Activated CD4-positive, alpha-beta T cell treated with anti-CD3 and anti-CD28 coated beads, Interleukin-2, Interleukin-6, amounts not matched to agents 100 ng/mL and 50 ng/mL, durations not matched to agents 16 hours and 8 hours (primary cell): ENCODE results near the gene PFKFB4.
"Not testable (repeated sequence)": the region's sequence is repeated elsewhere in the genome, so short reads cannot be mapped to it uniquely, and the experiment has no call there.

Experiments used
- DNase-seq: peaks from one replicate; pipeline ENCODE4 v3.0.0-alpha.2; 2020

PFKFB4 gene

GRCh38 chr3:48480891-48481290 is 75.7 kb downstream of the PFKFB4 start:
- DNase-seq: not testable (repeated sequence)

- peak; percentile 71 for DNase-seq
These were observed 77.7 kb downstream of the PFKFB4 start for GRCh38 chr3:48478626-48479555.

- no peak for DNase-seq
These were observed 78.6 kb downstream of the PFKFB4 start for GRCh38 chr3:48477959-48478520.

- no peak for DNase-seq
These were observed 80.1 kb downstream of the PFKFB4 start for GRCh38 chr3:48476426-48477053.

GRCh38 chr3:48475188-48475587 is 81.4 kb downstream of the PFKFB4 start:
- DNase-seq: no peak

GRCh38 chr3:48474619-48475018 is 82.0 kb downstream of the PFKFB4 start:
- no peak for DNase-seq

- DNase-seq: not testable (repeated sequence)
These were observed 82.6 kb downstream of the PFKFB4 start for GRCh38 chr3:48474031-48474430.

- no peak for DNase-seq
These were observed 83.0 kb downstream of the PFKFB4 start for GRCh38 chr3:48473617-48473952.

GRCh38 chr3:48472923-48473616 is 83.5 kb downstream of the PFKFB4 start:
- DNase-seq: peak; percentile 98

GRCh38 chr3:48472673-48472922 is 84.0 kb downstream of the PFKFB4 start:
- DNase-seq: no peak

GRCh38 chr3:48470286-48470685 is 86.3 kb downstream of the PFKFB4 start:
- no peak for DNase-seq

GRCh38 chr3:48469046-48469915 is 87.3 kb downstream of the PFKFB4 start:
- no peak for DNase-seq

- DNase-seq: no peak
These were observed 88.3 kb downstream of the PFKFB4 start for GRCh38 chr3:48468329-48468731.
